HepG2 (cell line): Measurements from ENCODE around the gene SLC35F6. TPM values are rescaled to one million over a fixed set of nuclear protein-coding genes. Genes with fewer than 3 reads are reported as not detected.

Experiments used
- CAMTA2 ChIP-seq: sonication (generic); formaldehyde crosslinking; IDR thresholded peaks from 2 replicates; pipeline ENCODE4 v1.4.0; 2020; ENCODE audit warnings: mild to moderate bottlenecking, missing genetic modification reagents, borderline replicate concordance
- CHD4 ChIP-seq: fragments of 200-600 bp; sonication (generic); IDR thresholded peaks from 2 replicates; pipeline ENCODE4 v1.7.0; 2017; ENCODE audit warnings: mild to moderate bottlenecking, low read length, borderline replicate concordance
- HNF4G ChIP-seq, 2 experiments: sonication (generic) in 1 of 2; formaldehyde crosslinking in 1 of 2; IDR thresholded peaks; 2 replicates each; pipeline versions ENCODE4 v1.4.0 to v1.6.1; 2011 to 2020; ENCODE audit warnings: borderline replicate concordance in 2 of 2, low read depth in 2 of 2, mild to moderate bottlenecking in 2 of 2, low read length in 1 of 2, missing genetic modification reagents in 1 of 2, moderate library complexity in 1 of 2
- HNRNPLL ChIP-seq: fragments of 200-400 bp; formaldehyde crosslinking; IDR thresholded peaks from 2 replicates; pipeline ENCODE4 v1.6.1; 2017; ENCODE audit warnings: mild to moderate bottlenecking, low read depth, low read length; ENCODE audit not compliant: poor library complexity, severe bottlenecking
- JUN ChIP-seq: sonication (generic); formaldehyde crosslinking; IDR thresholded peaks from 2 replicates; pipeline ENCODE4 v1.4.0; 2020; ENCODE audit warnings: mild to moderate bottlenecking, missing genetic modification reagents
- MEF2D ChIP-seq: sonication (generic); formaldehyde crosslinking; IDR thresholded peaks from 2 replicates; pipeline ENCODE4 v1.5.1; 2020; ENCODE audit warnings: mild to moderate bottlenecking, missing genetic modification reagents
- SKI ChIP-seq: fragments of 450-650 bp; IDR thresholded peaks from one replicate; pipeline ENCODE4 v1.6.1; 2018; ENCODE audit warnings: mild to moderate bottlenecking; ENCODE audit not compliant: partially characterized antibody
- SNAI1 ChIP-seq: sonication (generic); formaldehyde crosslinking; IDR thresholded peaks from 2 replicates; pipeline ENCODE4 v1.5.0; 2020; ENCODE audit warnings: mild to moderate bottlenecking, missing genetic modification reagents, borderline replicate concordance
- TAF15 ChIP-seq: fragments of 200-400 bp; formaldehyde crosslinking; IDR thresholded peaks from one replicate; pipeline ENCODE4 v1.6.1; 2018; ENCODE audit warnings: mild to moderate bottlenecking, low read depth, low read length; ENCODE audit not compliant: poor library complexity, severe bottlenecking
- YY1 ChIP-seq: IDR thresholded peaks from 2 replicates; pipeline ENCODE4 v1.6.1; 2011; ENCODE audit warnings: low read length, low read depth, moderate library complexity, mild to moderate bottlenecking; ENCODE audit not compliant: insufficient read depth, insufficient replicate concordance
- ZBTB3 ChIP-seq: sonication (generic); formaldehyde crosslinking; IDR thresholded peaks from 2 replicates; pipeline ENCODE4 v1.4.0; 2020; ENCODE audit warnings: low read depth, mild to moderate bottlenecking, moderate library complexity, missing genetic modification reagents, borderline replicate concordance
- ZFP90 ChIP-seq: sonication (generic); formaldehyde crosslinking; IDR thresholded peaks from 2 replicates; pipeline ENCODE4 v1.8.0; 2022; ENCODE audit warnings: missing genetic modification reagents, mild to moderate bottlenecking, inconsistent platforms, borderline replicate concordance
- ZMYM3 ChIP-seq: sonication (generic); formaldehyde crosslinking; IDR thresholded peaks from 2 replicates; pipeline ENCODE4 v1.5.1; 2020; ENCODE audit warnings: mild to moderate bottlenecking, missing genetic modification reagents
- ZNF232 ChIP-seq: sonication (generic); formaldehyde crosslinking; IDR thresholded peaks from 2 replicates; pipeline ENCODE4 v1.4.0; 2020; ENCODE audit warnings: missing genetic modification reagents, borderline replicate concordance
- ZNF614 ChIP-seq: IDR thresholded peaks from 2 replicates; pipeline ENCODE4 v1.6.1; 2018; ENCODE audit warnings: missing biosample characterization, missing genetic modification reagents, inconsistent platforms, borderline replicate concordance
- ZNF652 ChIP-seq: IDR thresholded peaks from 2 replicates; pipeline ENCODE4 v1.6.1; 2016; ENCODE audit warnings: low read depth, borderline replicate concordance
- polyA plus RNA-seq, 8 experiments: library from polyadenylated mRNA; depleted of rRNA in 3 of 8; stranded (reverse) in 7 of 8; unstranded in 1 of 8; fragments of >200 nt; fragmentation: Illumina TruSeq in 4 of 8; extraction: Trizol in 4 of 8; gene quantifications; 2 replicates each; pipeline versions ENCODE4 v1.2.1 to v1.2.3, GENCODE V29; 2011 to 2016; ENCODE audit warnings: low read depth in 4 of 8, missing spikeins in 1 of 8, mixed read lengths in 1 of 8; ENCODE audit not compliant: insufficient read depth in 1 of 8
- total RNA-seq, 5 experiments: library from RNA; depleted of rRNA; stranded (reverse); fragments of >200 nt; fragmentation: Illumina TruSeq; extraction: Trizol; gene quantifications; 2 replicates each; pipeline ENCODE4 v1.2.3, GENCODE V29; 2016; ENCODE audit warnings: low read depth in 1 of 5
- TF ChIP-seq, protein P1 (sequence below): sonication (generic); formaldehyde crosslinking; IDR thresholded peaks from 2 replicates; pipeline ENCODE4 v1.4.0; 2020; ENCODE audit warnings: missing genetic modification reagents
- TF ChIP-seq, protein P2 (sequence below): sonication (generic); formaldehyde crosslinking; IDR thresholded peaks from 2 replicates; pipeline ENCODE4 v1.5.0; 2020; ENCODE audit warnings: mild to moderate bottlenecking, missing genetic modification reagents

Gene SLC35F6
- total and polyA plus RNA-seq, 2 of the 13 experiments (the other 11 are each of a cell fraction or from before 2014, with no cell fraction given) = 15.2 to 21.2 TPM

DNA sequence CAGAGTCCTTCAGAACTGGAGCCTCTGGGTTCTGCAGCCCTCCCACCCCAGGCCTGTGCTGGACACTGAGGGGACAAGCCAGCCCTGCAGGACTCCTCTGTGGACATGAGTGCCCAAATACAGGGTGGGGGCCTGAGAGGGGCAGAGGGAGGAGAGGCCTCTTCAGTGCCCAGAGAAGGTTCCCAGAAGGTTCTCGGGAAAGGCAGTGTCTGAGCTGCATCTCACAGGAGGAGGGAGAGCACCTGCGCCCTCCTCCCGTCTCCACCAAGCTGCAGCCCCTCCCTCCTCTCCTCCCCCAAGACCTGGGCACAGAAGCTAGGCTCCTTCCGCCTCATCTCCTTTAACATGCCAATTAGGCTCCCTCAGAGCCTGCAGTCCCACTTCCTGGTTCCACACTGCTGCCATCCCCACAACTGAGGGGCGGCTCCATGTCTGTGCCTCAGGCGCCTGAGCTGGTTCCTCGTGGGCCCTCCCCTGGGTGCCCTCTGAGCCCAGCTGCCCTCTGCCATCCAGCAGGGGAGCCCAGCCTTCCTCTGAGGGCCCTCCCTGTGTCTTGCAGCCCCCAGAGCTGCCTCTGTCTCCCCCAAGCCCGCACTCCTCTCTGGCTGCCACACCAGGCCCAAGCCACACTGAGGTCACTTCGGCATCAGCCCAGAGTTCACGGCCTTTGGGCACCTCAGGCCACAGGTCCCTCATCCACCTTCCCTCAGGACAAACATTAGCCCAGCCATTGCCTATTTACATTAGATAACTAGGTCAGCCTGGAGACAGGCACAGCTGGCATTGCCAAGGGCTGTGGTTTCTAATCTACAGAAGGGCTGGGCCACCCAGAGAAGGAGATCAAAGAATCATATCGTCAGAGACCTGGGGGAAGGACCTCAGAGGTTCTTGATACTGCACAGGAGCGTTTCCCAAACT lies 42.7 kb upstream of the SLC35F6 start (continued):
- peak; percentile 35; the same call in 1 of the 2 replicates for TF ChIP-seq HNF4G (IDR thresholded peaks at IDR 0.05; ENCODE audit: borderline replicate concordance, low read depth, low read length)
- TF ChIP-seq HNF4G (CRISPR knock-in tag; IDR thresholded peaks at IDR 0.05; ENCODE audit: borderline replicate concordance, low read depth) = no peak
- no peak for TF ChIP-seq JUN (CRISPR knock-in tag)
- TF ChIP-seq, protein P1, sequence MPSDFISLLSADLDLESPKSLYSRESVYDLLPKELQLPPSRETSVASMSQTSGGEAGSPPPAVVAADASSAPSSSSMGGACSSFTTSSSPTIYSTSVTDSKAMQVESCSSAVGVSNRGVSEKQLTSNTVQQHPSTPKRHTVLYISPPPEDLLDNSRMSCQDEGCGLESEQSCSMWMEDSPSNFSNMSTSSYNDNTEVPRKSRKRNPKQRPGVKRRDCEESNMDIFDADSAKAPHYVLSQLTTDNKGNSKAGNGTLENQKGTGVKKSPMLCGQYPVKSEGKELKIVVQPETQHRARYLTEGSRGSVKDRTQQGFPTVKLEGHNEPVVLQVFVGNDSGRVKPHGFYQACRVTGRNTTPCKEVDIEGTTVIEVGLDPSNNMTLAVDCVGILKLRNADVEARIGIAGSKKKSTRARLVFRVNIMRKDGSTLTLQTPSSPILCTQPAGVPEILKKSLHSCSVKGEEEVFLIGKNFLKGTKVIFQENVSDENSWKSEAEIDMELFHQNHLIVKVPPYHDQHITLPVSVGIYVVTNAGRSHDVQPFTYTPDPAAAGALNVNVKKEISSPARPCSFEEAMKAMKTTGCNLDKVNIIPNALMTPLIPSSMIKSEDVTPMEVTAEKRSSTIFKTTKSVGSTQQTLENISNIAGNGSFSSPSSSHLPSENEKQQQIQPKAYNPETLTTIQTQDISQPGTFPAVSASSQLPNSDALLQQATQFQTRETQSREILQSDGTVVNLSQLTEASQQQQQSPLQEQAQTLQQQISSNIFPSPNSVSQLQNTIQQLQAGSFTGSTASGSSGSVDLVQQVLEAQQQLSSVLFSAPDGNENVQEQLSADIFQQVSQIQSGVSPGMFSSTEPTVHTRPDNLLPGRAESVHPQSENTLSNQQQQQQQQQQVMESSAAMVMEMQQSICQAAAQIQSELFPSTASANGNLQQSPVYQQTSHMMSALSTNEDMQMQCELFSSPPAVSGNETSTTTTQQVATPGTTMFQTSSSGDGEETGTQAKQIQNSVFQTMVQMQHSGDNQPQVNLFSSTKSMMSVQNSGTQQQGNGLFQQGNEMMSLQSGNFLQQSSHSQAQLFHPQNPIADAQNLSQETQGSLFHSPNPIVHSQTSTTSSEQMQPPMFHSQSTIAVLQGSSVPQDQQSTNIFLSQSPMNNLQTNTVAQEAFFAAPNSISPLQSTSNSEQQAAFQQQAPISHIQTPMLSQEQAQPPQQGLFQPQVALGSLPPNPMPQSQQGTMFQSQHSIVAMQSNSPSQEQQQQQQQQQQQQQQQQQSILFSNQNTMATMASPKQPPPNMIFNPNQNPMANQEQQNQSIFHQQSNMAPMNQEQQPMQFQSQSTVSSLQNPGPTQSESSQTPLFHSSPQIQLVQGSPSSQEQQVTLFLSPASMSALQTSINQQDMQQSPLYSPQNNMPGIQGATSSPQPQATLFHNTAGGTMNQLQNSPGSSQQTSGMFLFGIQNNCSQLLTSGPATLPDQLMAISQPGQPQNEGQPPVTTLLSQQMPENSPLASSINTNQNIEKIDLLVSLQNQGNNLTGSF (CRISPR knock-in tag) = 0 out of 2 replicates have a peak, but pooled peaks have one; percentile 30
- TF ChIP-seq ZNF614 = peak; percentile 74; the same call in 1 of the 2 replicates
- no peak for TF ChIP-seq CAMTA2 (CRISPR knock-in tag)
- TF ChIP-seq TAF15 = no peak
- no peak for TF ChIP-seq YY1
- TF ChIP-seq ZNF652 (CRISPR knock-in tag) = no peak
- no peak for TF ChIP-seq ZMYM3
- TF ChIP-seq MEF2D = no peak
- TF ChIP-seq CHD4 = no peak
- TF ChIP-seq ZBTB3 (CRISPR knock-in tag) = no peak
- TF ChIP-seq SNAI1 (CRISPR knock-in tag) = no peak
- peak; percentile 85 for TF ChIP-seq SKI
- TF ChIP-seq, protein P2, sequence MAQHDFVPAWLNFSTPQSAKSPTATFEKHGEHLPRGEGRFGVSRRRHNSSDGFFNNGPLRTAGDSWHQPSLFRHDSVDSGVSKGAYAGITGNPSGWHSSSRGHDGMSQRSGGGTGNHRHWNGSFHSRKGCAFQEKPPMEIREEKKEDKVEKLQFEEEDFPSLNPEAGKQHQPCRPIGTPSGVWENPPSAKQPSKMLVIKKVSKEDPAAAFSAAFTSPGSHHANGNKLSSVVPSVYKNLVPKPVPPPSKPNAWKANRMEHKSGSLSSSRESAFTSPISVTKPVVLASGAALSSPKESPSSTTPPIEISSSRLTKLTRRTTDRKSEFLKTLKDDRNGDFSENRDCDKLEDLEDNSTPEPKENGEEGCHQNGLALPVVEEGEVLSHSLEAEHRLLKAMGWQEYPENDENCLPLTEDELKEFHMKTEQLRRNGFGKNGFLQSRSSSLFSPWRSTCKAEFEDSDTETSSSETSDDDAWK (CRISPR knock-in tag) = no peak
- no peak for TF ChIP-seq ZNF232
- no peak for TF ChIP-seq HNRNPLL
- no peak for TF ChIP-seq ZFP90 (CRISPR knock-in tag)
